ENCODE data around the gene PRKCZ.

Gene PRKCZ

GRCh38 chr1:2009101-2010053 lies 40.8 kb upstream of the PRKCZ start:
- H3K4me3 ChIP-seq (ENCODE audit: low read depth, low read length): no peak overlapping the region
- no peak for DNase-seq (ENCODE audit: low read depth)
- TF ChIP-seq CTCF (conservative IDR thresholded peaks at IDR 0.05; ENCODE audit: low read depth, low read length): no peak

GRCh38 chr1:2014181-2014580 lies 36.0 kb upstream of the PRKCZ start:
- no peak overlapping the region for H3K4me3 ChIP-seq (ENCODE audit: low read depth, low read length)
- TF ChIP-seq CTCF (conservative IDR thresholded peaks at IDR 0.05; ENCODE audit: low read depth, low read length): no peak
- DNase-seq (ENCODE audit: low read depth): no peak

GRCh38 chr1:2014741-2015735 lies 35.2 kb upstream of the PRKCZ start:
- no peak for TF ChIP-seq CTCF (conservative IDR thresholded peaks at IDR 0.05; ENCODE audit: low read depth, low read length)
- H3K4me3 ChIP-seq (ENCODE audit: low read depth, low read length): no peak overlapping the region
- no peak for DNase-seq (ENCODE audit: low read depth)

- TF ChIP-seq CTCF (conservative IDR thresholded peaks at IDR 0.05; ENCODE audit: low read depth, low read length): no peak
- H3K4me3 ChIP-seq (ENCODE audit: low read depth, low read length): no peak overlapping the region
- no peak for DNase-seq (ENCODE audit: low read depth)
These were observed 34.1 kb upstream of the PRKCZ start for GRCh38 chr1:2016123-2016522.

- DNase-seq (ENCODE audit: low read depth): no peak
- TF ChIP-seq CTCF (conservative IDR thresholded peaks at IDR 0.05; ENCODE audit: low read depth, low read length): no peak
- H3K4me3 ChIP-seq (ENCODE audit: low read depth, low read length): no peak overlapping the region
These were observed 31.7 kb upstream of the PRKCZ start for GRCh38 chr1:2018217-2019171.

GRCh38 chr1:2019172-2019543 lies 31.1 kb upstream of the PRKCZ start, which contains the start of gene GABRD:
GABRD (plus strand) TSS chr1:2019345; CDS start chr1:2019424, 79 bp downstream.
- H3K4me3 ChIP-seq (ENCODE audit: low read depth, low read length): no peak within 1 kb of the TSS
- TF ChIP-seq CTCF (conservative IDR thresholded peaks at IDR 0.05; ENCODE audit: low read depth, low read length): no peak
- DNase-seq (ENCODE audit: low read depth): no peak

Data from choroid plexus epithelial cell (primary cell).